PFSK-1 (cell line): Measurements from ENCODE around the gene GJA4.

Source experiments
- FOXP2 ChIP-seq: optimal IDR thresholded peaks from 2 replicates; pipeline ENCODE3; 2011; ENCODE audit warnings: borderline replicate concordance, control low read depth, inconsistent platforms; ENCODE audit not compliant: insufficient read depth; ENCODE audit errors: extremely low read length, extremely low read depth
- POLR2AphosphoS5 ChIP-seq: IDR thresholded peaks from 2 replicates; pipeline ENCODE4 v1.6.1; 2012; ENCODE audit warnings: low read depth, mild to moderate bottlenecking, control low read depth, low read length, moderate library complexity
- REST ChIP-seq, 2 experiments: IDR thresholded peaks; 2 replicates each; pipeline versions ENCODE4 v1.6.1 to v1.8.0; 2011 to 2012; ENCODE audit warnings: low read depth in 2 of 2, low read length in 2 of 2, control low read depth in 1 of 2, inconsistent platforms in 1 of 2, mild to moderate bottlenecking in 1 of 2, moderate library complexity in 1 of 2; ENCODE audit not compliant: insufficient read depth in 1 of 2
- SIN3A ChIP-seq: IDR thresholded peaks from 2 replicates; pipeline ENCODE4 v1.6.1; 2012; ENCODE audit warnings: mild to moderate bottlenecking, low read length, moderate library complexity, borderline replicate concordance; ENCODE audit not compliant: insufficient read depth
- TAF1 ChIP-seq: IDR thresholded peaks from 2 replicates; pipeline ENCODE4 v1.6.1; 2012; ENCODE audit warnings: low read length, control low read depth, borderline replicate concordance; ENCODE audit not compliant: insufficient read depth

- no peak for TF ChIP-seq TAF1
- no peak for TF ChIP-seq POLR2AphosphoS5
- no peak for TF ChIP-seq SIN3A
- TF ChIP-seq FOXP2, result no peak
- no peak for TF ChIP-seq REST (IDR thresholded peaks at IDR 0.05; ENCODE audit: insufficient read depth in 1 of 2, low read depth in 2 of 2, low read length in 2 of 2)
Measured at GRCh38 chr1:34843392-34844251, 50.8 kb downstream of the GJA4 start.
